GM18519 (cell line): ENCODE measurements around the gene SSR2.

Experiments used
- ATAC-seq: cut with Tn5 transposase; IDR thresholded peaks from one replicate; pipeline ENCODE4 v1.9.1; 2021; ENCODE audit warnings: mild to moderate bottlenecking, moderate library complexity; ENCODE audit not compliant: unreplicated experiment, low FRiP score

SSR2 gene

DNA sequence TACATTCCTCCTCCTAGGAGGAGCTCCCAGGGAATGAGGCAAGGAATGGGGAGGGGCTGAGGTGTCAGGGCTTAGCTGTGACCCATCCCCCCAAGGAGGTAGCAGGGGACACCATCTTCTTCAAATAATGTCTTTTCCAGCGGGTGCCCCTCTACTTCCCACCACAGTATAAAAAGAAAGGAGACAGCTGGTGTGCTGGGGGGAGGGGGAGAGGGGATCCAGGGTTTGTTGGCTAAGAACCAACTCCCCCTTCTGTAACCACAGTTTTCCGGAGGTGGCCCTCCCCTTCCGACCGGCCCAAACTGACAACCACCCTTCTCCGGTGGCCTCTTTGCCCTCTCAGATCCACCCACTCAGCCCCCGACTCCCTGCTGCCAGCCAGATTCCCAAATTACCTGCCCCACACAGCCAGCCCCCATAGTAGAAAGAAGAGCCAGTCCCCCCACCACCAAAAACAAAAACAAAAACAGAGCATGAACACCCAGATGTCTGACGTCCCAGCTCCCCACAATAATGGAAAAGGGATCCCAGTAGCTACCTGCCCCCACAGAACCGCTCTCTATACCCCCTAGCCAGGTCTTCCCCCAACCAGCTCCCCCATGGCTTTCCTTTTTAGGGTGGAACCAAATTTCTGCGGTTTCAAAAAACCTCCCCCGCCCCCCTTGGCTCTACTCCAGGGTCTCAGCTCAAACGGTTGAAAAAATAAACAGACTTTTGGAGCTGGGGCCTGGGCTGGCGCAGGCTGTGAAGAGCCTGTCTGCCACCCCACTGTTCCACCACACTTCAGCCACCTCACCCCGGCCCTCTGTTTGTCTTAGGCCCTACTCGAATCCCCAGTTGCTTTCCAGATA, 44.5 kb downstream of the SSR2 start:
- ATAC-seq, result no peak

DNA sequence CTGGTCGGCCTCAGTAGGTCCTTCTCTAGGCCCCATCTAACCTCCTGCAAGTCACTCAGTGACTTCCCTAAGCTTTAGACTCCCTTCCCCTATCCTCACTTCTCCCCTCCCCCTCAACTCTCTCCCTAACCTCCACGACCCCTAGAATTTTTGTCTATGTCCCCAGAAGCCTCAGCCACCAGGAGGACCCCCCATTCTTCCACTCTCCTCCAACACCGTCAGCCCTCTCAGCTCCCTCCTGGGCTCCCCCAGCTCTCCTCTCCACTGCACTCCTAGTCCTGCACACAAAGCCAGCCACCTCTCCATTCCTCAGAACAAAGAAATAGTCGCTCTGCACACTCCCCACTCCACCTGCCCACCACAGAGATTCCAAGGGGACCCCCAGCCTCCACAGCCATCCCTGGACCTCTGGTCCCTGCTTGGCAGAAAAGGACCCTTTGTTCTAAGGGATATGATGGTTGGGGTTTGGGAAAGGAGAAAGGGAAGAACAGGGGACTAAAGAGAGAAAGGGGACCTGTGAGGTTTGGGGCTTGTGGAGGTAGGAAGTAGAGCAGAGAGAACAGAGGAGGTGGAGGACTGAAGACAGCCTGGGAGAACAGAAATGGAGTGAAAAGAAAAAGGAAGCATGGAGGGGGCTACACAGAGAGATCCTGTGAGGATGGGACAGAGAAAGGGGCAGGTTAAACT, 45.2 kb downstream of the SSR2 start:
- no peak for ATAC-seq

DNA sequence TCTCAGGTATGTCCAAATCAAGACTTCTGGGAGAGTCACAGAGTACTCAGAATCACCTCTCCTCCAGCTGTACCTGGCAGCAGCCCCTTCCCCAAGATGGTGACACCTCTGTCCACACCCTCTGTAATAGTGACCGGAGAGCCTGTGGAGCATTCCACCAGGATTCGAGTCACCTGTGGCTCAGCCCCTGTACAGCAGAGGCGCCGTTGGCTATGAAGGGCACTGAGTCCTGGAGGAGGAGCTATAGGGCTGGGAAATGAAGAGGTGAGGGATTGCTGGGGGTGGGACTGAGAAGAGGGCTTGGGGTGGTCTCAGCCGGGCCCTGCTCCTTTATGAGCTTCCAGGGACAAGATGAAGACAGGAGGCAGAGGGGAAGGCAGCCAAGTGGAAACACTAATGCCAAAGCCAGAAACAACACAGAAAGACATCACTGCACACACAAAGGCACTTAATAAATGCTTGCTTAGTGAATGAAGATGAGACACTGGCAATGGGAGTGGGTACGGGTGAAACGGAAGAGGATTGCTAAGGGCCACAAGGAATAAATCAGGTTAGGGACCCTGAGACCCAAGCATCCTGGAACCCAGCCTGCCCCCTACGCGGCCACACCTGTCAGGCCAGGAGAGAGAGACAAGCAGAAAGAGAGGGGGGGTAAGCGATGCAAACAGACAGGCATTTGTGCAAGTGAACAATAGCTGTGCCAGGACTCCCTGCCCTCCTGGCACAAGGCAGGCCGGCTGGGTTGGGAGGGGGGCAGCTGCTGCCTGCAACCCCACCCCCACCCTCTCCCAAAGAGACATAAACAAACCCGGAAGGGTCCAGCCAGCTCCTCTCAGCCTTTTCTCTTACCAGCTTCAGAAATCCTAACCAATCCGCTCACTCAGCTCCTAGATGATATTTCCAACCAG, 46.3 kb downstream of the SSR2 start:
- ATAC-seq, result no peak

DNA sequence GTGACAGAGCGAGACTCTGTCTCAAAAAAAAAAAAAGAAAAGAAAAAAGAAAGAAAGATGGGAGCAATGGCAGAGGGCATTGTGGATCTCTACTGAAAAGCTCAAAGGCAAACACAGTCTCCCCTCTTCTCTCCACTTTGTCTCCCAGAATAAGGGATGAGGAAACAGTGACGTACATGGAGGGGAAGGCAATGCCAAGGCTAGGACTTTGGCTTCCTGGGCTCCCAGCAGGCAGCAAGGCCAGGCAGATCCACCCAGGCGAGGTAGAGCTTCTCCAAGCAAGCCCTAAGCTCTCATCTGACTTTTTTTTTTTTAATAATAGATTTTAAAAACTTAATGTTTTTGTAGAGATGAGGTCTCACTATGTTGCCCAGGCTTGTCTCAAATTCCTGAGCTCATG, 47.0 kb downstream of the SSR2 start:
- ATAC-seq, result no peak

- ATAC-seq, result no peak
Measured at GRCh38 chr1:155971910-155972809, 48.6 kb downstream of the SSR2 start.

GRCh38 chr1:155970531-155971167, 50.1 kb downstream of the SSR2 start:
- ATAC-seq, result no peak

DNA sequence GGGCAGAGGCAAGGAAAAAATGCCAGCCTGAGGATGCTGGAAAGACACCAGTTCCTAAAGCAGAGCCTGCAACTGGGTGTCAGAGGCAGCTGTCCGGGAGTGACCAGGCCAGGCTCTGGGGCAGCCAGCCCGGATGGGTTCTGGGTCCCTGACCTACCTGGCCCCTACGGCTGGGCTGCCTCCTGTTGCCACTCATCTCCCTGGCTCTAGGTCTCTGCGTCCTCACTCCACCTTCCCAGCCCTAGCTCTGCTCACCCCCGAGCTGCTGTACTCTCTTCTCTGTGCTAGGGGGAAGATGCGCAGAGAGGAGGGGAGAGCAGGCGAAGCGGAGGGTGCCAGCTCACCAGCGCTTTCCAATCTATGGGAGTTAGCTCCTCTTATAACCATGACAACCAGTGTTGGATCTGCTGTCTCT, 51.4 kb downstream of the SSR2 start:
- ATAC-seq, result no peak

DNA sequence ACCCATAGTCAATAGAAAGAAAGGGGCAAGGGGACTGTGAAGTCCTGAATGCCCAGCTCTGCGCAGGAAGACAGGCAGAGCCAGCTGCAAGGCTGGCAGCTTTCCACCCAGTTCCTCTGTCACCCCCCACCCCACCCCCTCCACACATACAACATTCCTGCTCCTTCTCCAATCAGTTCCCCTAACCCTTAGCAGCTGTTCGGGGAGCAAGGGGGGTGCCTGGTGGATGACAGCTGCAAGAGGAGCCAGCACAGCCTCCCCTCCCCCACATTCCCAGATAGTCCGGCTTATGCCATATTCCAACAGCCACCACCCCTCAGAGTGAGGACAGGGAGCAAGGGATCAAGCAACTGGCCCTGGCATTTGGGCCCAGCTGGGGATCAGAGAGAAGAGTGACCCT, 52.1 kb downstream of the SSR2 start:
- ATAC-seq, result no peak

- no peak for ATAC-seq
Measured at GRCh38 chr1:155968051-155968400, 52.7 kb downstream of the SSR2 start.

- ATAC-seq, result no peak
Measured at GRCh38 chr1:155967341-155968050, 53.3 kb downstream of the SSR2 start.

DNA sequence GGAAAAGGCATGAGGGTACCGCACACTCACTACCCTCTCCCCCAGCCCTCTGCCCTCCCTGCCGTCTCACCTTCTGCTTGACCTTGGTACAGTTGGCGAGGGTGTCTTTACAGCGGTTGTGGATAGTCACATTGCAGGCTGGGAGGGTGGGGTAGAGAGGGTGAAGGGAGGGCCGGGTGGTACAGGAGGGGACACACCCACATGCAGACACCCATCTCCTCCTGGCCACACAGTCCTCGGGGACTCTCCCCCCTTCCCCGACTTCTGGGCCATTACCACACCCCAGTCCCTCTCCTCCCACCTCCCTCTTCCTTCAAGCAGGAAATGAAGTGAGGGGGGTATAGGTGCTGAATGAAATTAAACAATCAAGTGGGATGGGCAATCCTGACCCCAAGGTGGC, 54.0 kb downstream of the SSR2 start:
- no peak for ATAC-seq

GRCh38 chr1:155966135-155966534, 54.6 kb downstream of the SSR2 start:
- no peak for ATAC-seq

- ATAC-seq, result no peak
Measured at GRCh38 chr1:155964193-155964592, 56.6 kb downstream of the SSR2 start.

DNA sequence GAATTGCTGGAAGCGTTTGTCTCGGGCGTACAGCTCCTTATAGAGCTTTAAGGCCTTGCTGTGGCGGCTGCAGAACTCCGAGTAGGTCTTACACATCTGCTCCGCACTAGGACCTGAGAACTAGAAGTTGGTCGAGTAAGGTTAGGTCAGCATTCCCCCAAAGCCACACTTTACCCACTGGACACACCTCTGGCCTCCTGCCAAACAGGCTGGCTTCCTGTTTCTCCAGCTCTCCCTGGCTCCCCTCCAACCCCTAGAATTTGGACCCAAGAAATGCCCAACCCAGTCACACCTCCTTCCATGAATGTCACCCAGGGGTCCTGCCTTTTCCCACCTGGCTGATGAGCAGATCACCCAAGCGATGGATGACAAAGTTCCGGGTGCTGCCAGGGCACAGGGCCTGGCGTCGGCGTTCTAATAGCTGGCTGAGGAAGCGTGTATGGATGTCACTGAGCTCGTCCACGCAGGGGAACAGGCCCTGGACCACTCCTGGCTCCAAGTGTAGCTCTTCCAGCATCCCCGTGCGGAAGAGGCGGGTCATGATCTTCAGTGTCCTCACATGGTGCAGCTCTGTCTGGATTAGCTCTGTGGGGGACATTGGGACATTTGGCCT, 58.0 kb downstream of the SSR2 start:
- ATAC-seq, result no peak

DNA sequence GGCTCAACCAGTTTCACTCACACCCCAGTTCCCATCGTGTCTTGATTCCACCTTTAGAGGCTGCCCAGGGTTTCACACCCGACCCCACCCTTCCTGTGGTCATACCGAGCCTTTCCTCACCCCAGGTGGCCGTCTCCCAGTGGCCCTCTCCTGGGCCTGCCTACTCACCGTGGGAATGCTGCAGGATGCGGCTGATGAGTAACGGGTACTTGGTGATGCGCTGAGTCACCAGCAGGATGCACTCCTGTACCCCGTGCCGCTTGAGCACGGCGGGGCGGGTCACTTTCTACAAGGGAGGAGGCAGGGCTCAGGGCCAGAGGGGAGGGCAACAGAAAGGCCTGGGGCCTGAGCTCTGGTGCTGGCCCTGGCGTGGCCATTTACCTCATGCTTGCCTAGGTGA, 58.8 kb downstream of the SSR2 start:
- no peak for ATAC-seq

DNA sequence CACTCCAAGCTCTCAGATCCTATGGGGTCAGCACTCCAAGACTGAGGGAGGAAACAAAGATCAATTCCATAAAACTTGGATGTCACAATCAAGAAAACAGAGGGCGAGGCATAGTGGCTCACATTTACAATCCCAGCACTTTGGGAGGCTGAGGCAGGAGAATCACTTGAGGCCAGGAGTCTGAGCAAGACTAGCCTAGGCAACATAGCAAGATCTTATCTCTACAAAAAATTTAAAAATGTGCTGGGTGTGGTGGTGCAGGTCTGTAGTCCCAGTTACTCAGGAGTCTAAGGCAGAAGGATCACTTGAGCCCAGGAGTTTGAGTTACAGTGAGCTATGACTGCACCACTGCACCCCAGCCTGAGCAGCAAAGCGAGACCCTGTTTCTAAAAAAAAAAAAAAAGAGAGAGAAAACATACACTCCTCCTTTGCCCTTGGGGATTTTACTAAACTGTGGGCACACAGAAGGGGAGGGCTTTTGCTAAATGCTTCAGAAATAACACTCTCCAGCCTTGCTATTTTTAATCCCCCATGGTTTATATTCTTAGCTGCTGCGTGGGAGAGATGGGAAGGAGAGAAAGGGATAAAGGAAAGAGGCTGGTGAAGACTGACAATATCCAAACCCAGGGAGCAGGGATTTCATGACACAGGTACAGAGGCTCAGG, 60.5 kb downstream of the SSR2 start:
- no peak for ATAC-seq
